Measurements from ENCODE around the gene NT5DC3.

Gene NT5DC3

DNA sequence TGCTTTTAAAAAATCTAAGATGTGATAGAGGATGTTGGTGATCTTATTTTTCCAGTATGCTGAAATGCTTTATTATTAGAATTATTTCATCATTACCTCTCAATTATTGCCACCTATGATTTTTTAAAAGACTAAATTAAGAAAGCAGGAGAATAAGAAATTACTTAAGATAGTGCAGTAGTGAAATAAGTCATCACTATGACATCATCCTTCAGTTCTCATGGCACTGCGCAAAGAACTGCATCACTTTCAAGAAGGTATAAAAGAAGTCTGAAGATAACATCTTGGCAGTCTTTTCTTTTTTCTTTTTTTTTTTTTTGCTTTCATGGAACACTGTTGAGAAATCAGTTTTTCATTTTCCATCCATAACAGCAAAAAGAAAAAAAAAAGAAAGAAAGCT, 24.4 kb downstream of the NT5DC3 start:
- Histone ChIP-seq H3K27me3 (ENCODE audit: insufficient read depth, low read length) (no peaks in the 10 kb centered on the region), H3K27ac (ENCODE audit: low read depth, low read length, poor library complexity, severe bottlenecking) (no peak overlapping the region), H2AFZ (ENCODE audit: low read length) (no peak overlapping the region), H3K9me3 (ENCODE audit: low read length) (no peaks in the 10 kb centered on the region), H3K4me1 (ENCODE audit: insufficient read depth, low read length, severe bottlenecking) (no peaks in the 10 kb centered on the region), H3K4me3 (ENCODE audit: low read depth, low read length, poor library complexity, severe bottlenecking) (no peak overlapping the region), H3K4me2 (ENCODE audit: low read length) (no peak overlapping the region), H3K9me2 (ENCODE audit: low read depth, low read length) (no peaks in the 10 kb centered on the region), H3F3A (ENCODE audit: insufficient read depth, low read length) (no peaks in the 10 kb centered on the region), H3K36me3 (ENCODE audit: insufficient read depth, low read length) (no peaks in the 10 kb centered on the region), H3K79me2 (ENCODE audit: insufficient read depth, low read length) (no peaks in the 10 kb centered on the region), H3K9ac (ENCODE audit: low read length) (no peak overlapping the region), H4K20me1 (ENCODE audit: insufficient read depth, low read length) (no peaks in the 10 kb centered on the region)
- TF ChIP-seq, protein P1, sequence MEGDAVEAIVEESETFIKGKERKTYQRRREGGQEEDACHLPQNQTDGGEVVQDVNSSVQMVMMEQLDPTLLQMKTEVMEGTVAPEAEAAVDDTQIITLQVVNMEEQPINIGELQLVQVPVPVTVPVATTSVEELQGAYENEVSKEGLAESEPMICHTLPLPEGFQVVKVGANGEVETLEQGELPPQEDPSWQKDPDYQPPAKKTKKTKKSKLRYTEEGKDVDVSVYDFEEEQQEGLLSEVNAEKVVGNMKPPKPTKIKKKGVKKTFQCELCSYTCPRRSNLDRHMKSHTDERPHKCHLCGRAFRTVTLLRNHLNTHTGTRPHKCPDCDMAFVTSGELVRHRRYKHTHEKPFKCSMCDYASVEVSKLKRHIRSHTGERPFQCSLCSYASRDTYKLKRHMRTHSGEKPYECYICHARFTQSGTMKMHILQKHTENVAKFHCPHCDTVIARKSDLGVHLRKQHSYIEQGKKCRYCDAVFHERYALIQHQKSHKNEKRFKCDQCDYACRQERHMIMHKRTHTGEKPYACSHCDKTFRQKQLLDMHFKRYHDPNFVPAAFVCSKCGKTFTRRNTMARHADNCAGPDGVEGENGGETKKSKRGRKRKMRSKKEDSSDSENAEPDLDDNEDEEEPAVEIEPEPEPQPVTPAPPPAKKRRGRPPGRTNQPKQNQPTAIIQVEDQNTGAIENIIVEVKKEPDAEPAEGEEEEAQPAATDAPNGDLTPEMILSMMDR (IDR thresholded peaks at IDR 0.05; ENCODE audit: low read length): no peak
- TF ChIP-seq EZH2 (IDR thresholded peaks at IDR 0.05; ENCODE audit: borderline replicate concordance, low read length): no peak

DNA sequence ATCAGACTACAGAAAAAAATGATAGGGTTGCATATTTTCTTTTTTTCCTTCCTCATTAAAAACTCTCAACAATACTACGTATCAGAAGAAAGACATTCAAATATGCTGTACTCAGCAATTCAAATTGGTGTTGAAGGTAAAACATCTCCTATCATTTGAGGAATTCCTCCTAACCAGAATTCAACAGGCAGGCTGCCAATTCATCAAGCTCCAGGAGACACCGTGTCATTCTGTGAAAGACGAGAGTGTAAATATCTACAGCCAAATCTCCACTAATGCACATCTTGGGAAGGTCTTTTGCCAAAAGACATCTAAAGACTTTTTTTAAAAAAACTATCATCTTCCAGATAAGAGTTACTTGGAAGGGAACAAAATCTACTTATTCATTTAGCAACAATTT, 26.6 kb downstream of the NT5DC3 start:
- Histone ChIP-seq H3K79me2 (ENCODE audit: insufficient read depth, low read length) (no peaks in the 10 kb centered on the region), H3K9me3 (ENCODE audit: low read length) (no peaks in the 10 kb centered on the region), H3K9ac (ENCODE audit: low read length) (no peak overlapping the region), H3K4me1 (ENCODE audit: insufficient read depth, low read length, severe bottlenecking) (no peaks in the 10 kb centered on the region), H3F3A (ENCODE audit: insufficient read depth, low read length) (no peaks in the 10 kb centered on the region), H3K27ac (ENCODE audit: low read depth, low read length, poor library complexity, severe bottlenecking) (no peak overlapping the region), H3K9me2 (ENCODE audit: low read depth, low read length) (no peaks in the 10 kb centered on the region), H3K36me3 (ENCODE audit: insufficient read depth, low read length) (no peaks in the 10 kb centered on the region), H3K4me2 (ENCODE audit: low read length) (no peak overlapping the region), H3K4me3 (ENCODE audit: low read depth, low read length, poor library complexity, severe bottlenecking) (no peak overlapping the region), H4K20me1 (ENCODE audit: insufficient read depth, low read length) (no peaks in the 10 kb centered on the region), H3K27me3 (ENCODE audit: insufficient read depth, low read length) (no peaks in the 10 kb centered on the region), H2AFZ (ENCODE audit: low read length) (no peak overlapping the region)
- no peak for TF ChIP-seq EZH2 (IDR thresholded peaks at IDR 0.05; ENCODE audit: borderline replicate concordance, low read length)
- TF ChIP-seq, protein P1 (IDR thresholded peaks at IDR 0.05; ENCODE audit: low read length): no peak

DNA sequence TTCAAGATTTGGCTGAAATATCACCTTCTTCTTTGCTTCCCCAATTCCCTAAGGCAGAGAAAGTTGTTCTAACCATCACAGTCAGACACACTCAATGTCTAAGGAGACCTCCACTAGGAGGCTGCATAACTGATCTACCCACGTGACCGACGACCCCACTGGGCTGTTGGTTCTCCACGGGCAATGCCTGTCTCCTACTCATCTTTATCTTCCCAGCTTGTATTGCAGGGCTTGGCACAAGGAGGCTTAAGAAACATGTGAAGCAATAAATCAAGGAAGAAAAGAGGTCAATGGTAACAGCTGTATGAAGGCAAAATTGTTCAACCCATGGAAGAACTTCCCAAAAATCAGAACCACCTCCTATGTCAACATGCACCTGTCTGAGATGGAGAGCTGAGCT, 27.1 kb downstream of the NT5DC3 start:
- Histone ChIP-seq H3K9me3 (ENCODE audit: low read length) (no peaks in the 10 kb centered on the region), H3K36me3 (ENCODE audit: insufficient read depth, low read length) (no peaks in the 10 kb centered on the region), H3K4me1 (ENCODE audit: insufficient read depth, low read length, severe bottlenecking) (no peaks in the 10 kb centered on the region), H3K4me2 (ENCODE audit: low read length) (no peak overlapping the region), H4K20me1 (ENCODE audit: insufficient read depth, low read length) (no peaks in the 10 kb centered on the region), H3K9me2 (ENCODE audit: low read depth, low read length) (no peaks in the 10 kb centered on the region), H2AFZ (ENCODE audit: low read length) (no peak overlapping the region), H3F3A (ENCODE audit: insufficient read depth, low read length) (no peaks in the 10 kb centered on the region), H3K79me2 (ENCODE audit: insufficient read depth, low read length) (no peaks in the 10 kb centered on the region), H3K27me3 (ENCODE audit: insufficient read depth, low read length) (no peaks in the 10 kb centered on the region), H3K27ac (ENCODE audit: low read depth, low read length, poor library complexity, severe bottlenecking) (no peak overlapping the region), H3K9ac (ENCODE audit: low read length) (no peak overlapping the region), H3K4me3 (ENCODE audit: low read depth, low read length, poor library complexity, severe bottlenecking) (no peak overlapping the region)
- no peak for TF ChIP-seq EZH2 (IDR thresholded peaks at IDR 0.05; ENCODE audit: borderline replicate concordance, low read length)
- TF ChIP-seq, protein P1 (IDR thresholded peaks at IDR 0.05; ENCODE audit: low read length): no peak

Data from OCI-LY1 (cell line).